Measurements from ENCODE around the gene CUBN. TPM values are rescaled to one million over a fixed set of nuclear protein-coding genes. Genes with fewer than 3 reads are reported as not detected.

CUBN gene
- total RNA-seq, 1 experiment from 2014 or later = 0.46 TPM

DNA sequence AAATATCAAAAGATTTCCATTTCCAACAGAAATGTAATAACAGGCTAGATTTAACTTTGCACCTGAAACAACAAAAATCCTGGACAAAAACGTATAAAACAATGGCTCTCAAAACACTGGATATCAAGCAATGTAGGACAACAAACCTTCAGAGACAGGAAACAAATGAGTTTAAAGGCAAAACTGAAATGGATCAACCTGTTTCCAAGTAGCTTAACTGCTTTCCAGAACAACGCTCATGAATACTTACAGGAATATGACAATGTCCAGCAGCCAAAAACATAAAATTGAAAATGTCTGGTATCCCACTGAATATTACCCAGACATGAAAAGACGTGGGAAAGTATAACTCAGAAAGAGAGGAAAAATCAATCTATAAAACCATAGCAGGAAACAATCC lies 62.8 kb downstream of the CUBN start:
- ChIA-PET CTCF (no interaction called here), POLR2A (no interaction called here)
- TF ChIP-seq, protein P1, sequence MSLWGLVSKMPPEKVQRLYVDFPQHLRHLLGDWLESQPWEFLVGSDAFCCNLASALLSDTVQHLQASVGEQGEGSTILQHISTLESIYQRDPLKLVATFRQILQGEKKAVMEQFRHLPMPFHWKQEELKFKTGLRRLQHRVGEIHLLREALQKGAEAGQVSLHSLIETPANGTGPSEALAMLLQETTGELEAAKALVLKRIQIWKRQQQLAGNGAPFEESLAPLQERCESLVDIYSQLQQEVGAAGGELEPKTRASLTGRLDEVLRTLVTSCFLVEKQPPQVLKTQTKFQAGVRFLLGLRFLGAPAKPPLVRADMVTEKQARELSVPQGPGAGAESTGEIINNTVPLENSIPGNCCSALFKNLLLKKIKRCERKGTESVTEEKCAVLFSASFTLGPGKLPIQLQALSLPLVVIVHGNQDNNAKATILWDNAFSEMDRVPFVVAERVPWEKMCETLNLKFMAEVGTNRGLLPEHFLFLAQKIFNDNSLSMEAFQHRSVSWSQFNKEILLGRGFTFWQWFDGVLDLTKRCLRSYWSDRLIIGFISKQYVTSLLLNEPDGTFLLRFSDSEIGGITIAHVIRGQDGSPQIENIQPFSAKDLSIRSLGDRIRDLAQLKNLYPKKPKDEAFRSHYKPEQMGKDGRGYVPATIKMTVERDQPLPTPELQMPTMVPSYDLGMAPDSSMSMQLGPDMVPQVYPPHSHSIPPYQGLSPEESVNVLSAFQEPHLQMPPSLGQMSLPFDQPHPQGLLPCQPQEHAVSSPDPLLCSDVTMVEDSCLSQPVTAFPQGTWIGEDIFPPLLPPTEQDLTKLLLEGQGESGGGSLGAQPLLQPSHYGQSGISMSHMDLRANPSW (CRISPR knock-in tag; conservative IDR thresholded peaks at IDR 0.05; ENCODE audit: low read depth) = no peak
- TF ChIP-seq, protein P2, sequence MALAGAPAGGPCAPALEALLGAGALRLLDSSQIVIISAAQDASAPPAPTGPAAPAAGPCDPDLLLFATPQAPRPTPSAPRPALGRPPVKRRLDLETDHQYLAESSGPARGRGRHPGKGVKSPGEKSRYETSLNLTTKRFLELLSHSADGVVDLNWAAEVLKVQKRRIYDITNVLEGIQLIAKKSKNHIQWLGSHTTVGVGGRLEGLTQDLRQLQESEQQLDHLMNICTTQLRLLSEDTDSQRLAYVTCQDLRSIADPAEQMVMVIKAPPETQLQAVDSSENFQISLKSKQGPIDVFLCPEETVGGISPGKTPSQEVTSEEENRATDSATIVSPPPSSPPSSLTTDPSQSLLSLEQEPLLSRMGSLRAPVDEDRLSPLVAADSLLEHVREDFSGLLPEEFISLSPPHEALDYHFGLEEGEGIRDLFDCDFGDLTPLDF (CRISPR knock-in tag; IDR thresholded peaks at IDR 0.05) = no peak
- TF ChIP-seq RELA (CRISPR knock-in tag; IDR thresholded peaks at IDR 0.05; ENCODE audit: borderline replicate concordance) (no peak), GABPB1 (CRISPR knock-in tag; IDR thresholded peaks at IDR 0.05) (no peak), JUN (CRISPR knock-in tag; IDR thresholded peaks at IDR 0.05) (no peak), NFE2L1 (CRISPR knock-in tag; IDR thresholded peaks at IDR 0.05) (no peak), ZNF671 (CRISPR knock-in tag; IDR thresholded peaks at IDR 0.05) (no peak), ESRRA (CRISPR knock-in tag; IDR thresholded peaks at IDR 0.05; ENCODE audit: borderline replicate concordance) (no peak)
- TF ChIP-seq, protein P3, sequence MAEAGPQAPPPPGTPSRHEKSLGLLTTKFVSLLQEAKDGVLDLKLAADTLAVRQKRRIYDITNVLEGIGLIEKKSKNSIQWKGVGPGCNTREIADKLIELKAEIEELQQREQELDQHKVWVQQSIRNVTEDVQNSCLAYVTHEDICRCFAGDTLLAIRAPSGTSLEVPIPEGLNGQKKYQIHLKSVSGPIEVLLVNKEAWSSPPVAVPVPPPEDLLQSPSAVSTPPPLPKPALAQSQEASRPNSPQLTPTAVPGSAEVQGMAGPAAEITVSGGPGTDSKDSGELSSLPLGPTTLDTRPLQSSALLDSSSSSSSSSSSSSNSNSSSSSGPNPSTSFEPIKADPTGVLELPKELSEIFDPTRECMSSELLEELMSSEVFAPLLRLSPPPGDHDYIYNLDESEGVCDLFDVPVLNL (CRISPR knock-in tag; IDR thresholded peaks at IDR 0.05; ENCODE audit: borderline replicate concordance, low read depth) = no peak
- TF ChIP-seq, protein P4, sequence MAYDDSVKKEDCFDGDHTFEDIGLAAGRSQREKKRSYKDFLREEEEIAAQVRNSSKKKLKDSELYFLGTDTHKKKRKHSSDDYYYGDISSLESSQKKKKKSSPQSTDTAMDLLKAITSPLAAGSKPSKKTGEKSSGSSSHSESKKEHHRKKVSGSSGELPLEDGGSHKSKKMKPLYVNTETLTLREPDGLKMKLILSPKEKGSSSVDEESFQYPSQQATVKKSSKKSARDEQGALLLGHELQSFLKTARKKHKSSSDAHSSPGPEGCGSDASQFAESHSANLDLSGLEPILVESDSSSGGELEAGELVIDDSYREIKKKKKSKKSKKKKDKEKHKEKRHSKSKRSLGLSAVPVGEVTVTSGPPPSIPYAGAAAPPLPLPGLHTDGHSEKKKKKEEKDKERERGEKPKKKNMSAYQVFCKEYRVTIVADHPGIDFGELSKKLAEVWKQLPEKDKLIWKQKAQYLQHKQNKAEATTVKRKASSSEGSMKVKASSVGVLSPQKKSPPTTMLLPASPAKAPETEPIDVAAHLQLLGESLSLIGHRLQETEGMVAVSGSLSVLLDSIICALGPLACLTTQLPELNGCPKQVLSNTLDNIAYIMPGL (CRISPR knock-in tag; IDR thresholded peaks at IDR 0.05) = no peak
- TF ChIP-seq, protein P5, sequence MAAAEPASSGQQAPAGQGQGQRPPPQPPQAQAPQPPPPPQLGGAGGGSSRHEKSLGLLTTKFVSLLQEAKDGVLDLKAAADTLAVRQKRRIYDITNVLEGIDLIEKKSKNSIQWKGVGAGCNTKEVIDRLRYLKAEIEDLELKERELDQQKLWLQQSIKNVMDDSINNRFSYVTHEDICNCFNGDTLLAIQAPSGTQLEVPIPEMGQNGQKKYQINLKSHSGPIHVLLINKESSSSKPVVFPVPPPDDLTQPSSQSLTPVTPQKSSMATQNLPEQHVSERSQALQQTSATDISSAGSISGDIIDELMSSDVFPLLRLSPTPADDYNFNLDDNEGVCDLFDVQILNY (CRISPR knock-in tag; IDR thresholded peaks at IDR 0.05) = no peak
- DNase-seq (ENCODE audit: low spot score) = no peak
- peaks cover 15% of the 10 kb centered on the region for H3K4me1 Mint-ChIP-seq
- no peak for ATAC-seq
- H3K27ac Mint-ChIP-seq = no peak overlapping the region
- H3K27me3 Mint-ChIP-seq (ENCODE audit: low read depth) = no peaks in the 10 kb centered on the region
- H3K36me3 Mint-ChIP-seq = no peaks in the 10 kb centered on the region
- no peak overlapping the region for H3K4me3 Mint-ChIP-seq
- H3K9me3 Mint-ChIP-seq = peaks cover 4% of the 10 kb centered on the region; the same call in 1 of the 2 replicates

DNA sequence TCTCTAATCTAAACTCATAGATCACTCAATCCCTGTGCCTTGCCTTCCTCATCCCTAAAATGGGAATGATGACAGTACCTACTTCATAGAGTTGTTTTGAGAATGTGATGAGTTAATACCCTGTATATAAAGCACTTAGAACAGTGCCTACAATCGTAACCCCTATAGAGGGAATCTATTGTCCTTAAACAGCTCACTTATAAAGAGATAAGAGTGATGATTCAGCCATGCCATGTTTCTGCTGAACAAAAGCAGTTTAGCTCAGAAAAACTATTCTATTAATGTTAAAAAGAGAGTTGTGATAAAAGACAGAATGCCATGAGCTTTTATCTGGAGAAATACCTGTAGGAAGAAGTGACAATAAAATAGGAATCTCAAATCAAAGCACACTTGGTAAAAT lies 63.6 kb downstream of the CUBN start:
- H3K4me3 Mint-ChIP-seq = no peak overlapping the region
- ChIA-PET CTCF (no interaction called here), POLR2A (no interaction called here)
- no peaks in the 10 kb centered on the region for H3K36me3 Mint-ChIP-seq
- no peak for ATAC-seq
- no peak overlapping the region for H3K27ac Mint-ChIP-seq
- peaks cover 4% of the 10 kb centered on the region; the same call in 1 of the 2 replicates for H3K9me3 Mint-ChIP-seq
- H3K4me1 Mint-ChIP-seq = peaks cover 15% of the 10 kb centered on the region
- no peak for DNase-seq (ENCODE audit: low spot score)
- H3K27me3 Mint-ChIP-seq (ENCODE audit: low read depth) = no peaks in the 10 kb centered on the region
- TF ChIP-seq ZNF423 (CRISPR knock-in tag; IDR thresholded peaks at IDR 0.05) (no peak), FOXP1 (CRISPR knock-in tag; IDR thresholded peaks at IDR 0.05; ENCODE audit: borderline replicate concordance) (no peak), EMX1 (CRISPR knock-in tag; IDR thresholded peaks at IDR 0.05) (no peak), CREB1 (CRISPR knock-in tag; IDR thresholded peaks at IDR 0.05) (no peak), ZBTB21 (CRISPR knock-in tag; IDR thresholded peaks at IDR 0.05; ENCODE audit: borderline replicate concordance) (no peak), JUN (CRISPR knock-in tag; IDR thresholded peaks at IDR 0.05) (no peak), IRF2 (CRISPR knock-in tag; IDR thresholded peaks at IDR 0.05; ENCODE audit: borderline replicate concordance, low read depth) (no peak), NR2C2 (CRISPR knock-in tag; IDR thresholded peaks at IDR 0.05) (no peak), FOXK1 (CRISPR knock-in tag; IDR thresholded peaks at IDR 0.05) (no peak), CREM (CRISPR knock-in tag; IDR thresholded peaks at IDR 0.05) (no peak), KAT7 (CRISPR knock-in tag; IDR thresholded peaks at IDR 0.05; ENCODE audit: borderline replicate concordance) (no peak), ZNF416 (CRISPR knock-in tag; IDR thresholded peaks at IDR 0.05) (no peak), NFE2L1 (CRISPR knock-in tag; IDR thresholded peaks at IDR 0.05) (no peak), TP53 (CRISPR knock-in tag; IDR thresholded peaks at IDR 0.05) (no peak), TEAD4 (CRISPR knock-in tag; IDR thresholded peaks at IDR 0.05) (no peak), ELF4 (CRISPR knock-in tag; IDR thresholded peaks at IDR 0.05; ENCODE audit: low read depth) (no peak), PRRX2 (CRISPR knock-in tag; IDR thresholded peaks at IDR 0.05) (no peak)
- TF ChIP-seq, protein P6, sequence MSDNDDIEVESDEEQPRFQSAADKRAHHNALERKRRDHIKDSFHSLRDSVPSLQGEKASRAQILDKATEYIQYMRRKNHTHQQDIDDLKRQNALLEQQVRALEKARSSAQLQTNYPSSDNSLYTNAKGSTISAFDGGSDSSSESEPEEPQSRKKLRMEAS (CRISPR knock-in tag; IDR thresholded peaks at IDR 0.05) = no peak
- TF ChIP-seq, protein P7, sequence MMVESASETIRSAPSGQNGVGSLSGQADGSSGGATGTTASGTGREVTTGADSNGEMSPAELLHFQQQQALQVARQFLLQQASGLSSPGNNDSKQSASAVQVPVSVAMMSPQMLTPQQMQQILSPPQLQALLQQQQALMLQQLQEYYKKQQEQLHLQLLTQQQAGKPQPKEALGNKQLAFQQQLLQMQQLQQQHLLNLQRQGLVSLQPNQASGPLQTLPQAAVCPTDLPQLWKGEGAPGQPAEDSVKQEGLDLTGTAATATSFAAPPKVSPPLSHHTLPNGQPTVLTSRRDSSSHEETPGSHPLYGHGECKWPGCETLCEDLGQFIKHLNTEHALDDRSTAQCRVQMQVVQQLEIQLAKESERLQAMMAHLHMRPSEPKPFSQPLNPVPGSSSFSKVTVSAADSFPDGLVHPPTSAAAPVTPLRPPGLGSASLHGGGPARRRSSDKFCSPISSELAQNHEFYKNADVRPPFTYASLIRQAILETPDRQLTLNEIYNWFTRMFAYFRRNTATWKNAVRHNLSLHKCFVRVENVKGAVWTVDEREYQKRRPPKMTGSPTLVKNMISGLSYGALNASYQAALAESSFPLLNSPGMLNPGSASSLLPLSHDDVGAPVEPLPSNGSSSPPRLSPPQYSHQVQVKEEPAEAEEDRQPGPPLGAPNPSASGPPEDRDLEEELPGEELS (CRISPR knock-in tag; IDR thresholded peaks at IDR 0.05) = no peak

Measured in WTC11 (cell line).